ENCODE measurements around the gene ME2. TPM values are rescaled to one million over a fixed set of nuclear protein-coding genes. Genes with fewer than 3 reads are reported as not detected.
"Not testable (repeated sequence)": the region's sequence is repeated elsewhere in the genome, so short reads cannot be mapped to it uniquely, and the experiment has no call there.

Gene ME2
- total RNA-seq, 4 donors from 2014 or later = 11.8 to 60.8 (median 48.1) TPM

DNA sequence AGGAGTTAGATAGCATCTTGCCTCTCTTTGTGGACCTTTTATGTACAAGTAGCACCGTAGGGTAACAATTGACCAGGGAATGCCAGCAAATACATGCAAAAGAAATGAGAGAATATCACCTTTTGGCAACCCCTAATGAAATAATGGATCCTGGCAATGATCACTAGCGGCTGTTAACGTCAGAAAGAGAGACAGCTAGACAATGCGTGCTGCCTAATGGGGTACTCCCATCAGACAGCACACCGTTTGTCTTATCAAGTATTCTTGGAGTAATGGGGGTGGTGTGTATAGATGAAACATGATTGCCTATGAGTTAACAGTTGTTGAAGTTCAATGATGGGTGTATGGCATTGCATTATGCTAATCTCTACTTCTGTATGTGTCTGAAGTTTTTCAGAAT is 90.5 kb downstream of the ME2 start:
- Histone ChIP-seq H3K36me3 (no peaks in the 10 kb centered on the region), H3K27me3 (no peaks in the 10 kb centered on the region), H3K27ac (no peak overlapping the region), H3K4me1 (peaks cover 0 to 10% of the 10 kb centered on the region in 2 donors), H3K9me3 (no peaks in the 10 kb centered on the region), H3K4me3 (no peak overlapping the region)
- no peak for DNase-seq
- intact Hi-C loops (cut with DNase I; ENCODE audit: low total_unique reads) = no loop called here
- TF ChIP-seq, protein P1, sequence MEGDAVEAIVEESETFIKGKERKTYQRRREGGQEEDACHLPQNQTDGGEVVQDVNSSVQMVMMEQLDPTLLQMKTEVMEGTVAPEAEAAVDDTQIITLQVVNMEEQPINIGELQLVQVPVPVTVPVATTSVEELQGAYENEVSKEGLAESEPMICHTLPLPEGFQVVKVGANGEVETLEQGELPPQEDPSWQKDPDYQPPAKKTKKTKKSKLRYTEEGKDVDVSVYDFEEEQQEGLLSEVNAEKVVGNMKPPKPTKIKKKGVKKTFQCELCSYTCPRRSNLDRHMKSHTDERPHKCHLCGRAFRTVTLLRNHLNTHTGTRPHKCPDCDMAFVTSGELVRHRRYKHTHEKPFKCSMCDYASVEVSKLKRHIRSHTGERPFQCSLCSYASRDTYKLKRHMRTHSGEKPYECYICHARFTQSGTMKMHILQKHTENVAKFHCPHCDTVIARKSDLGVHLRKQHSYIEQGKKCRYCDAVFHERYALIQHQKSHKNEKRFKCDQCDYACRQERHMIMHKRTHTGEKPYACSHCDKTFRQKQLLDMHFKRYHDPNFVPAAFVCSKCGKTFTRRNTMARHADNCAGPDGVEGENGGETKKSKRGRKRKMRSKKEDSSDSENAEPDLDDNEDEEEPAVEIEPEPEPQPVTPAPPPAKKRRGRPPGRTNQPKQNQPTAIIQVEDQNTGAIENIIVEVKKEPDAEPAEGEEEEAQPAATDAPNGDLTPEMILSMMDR (IDR thresholded peaks at IDR 0.05) = no peak
- TF ChIP-seq POLR2A (IDR thresholded peaks at IDR 0.05) = no peak

DNA sequence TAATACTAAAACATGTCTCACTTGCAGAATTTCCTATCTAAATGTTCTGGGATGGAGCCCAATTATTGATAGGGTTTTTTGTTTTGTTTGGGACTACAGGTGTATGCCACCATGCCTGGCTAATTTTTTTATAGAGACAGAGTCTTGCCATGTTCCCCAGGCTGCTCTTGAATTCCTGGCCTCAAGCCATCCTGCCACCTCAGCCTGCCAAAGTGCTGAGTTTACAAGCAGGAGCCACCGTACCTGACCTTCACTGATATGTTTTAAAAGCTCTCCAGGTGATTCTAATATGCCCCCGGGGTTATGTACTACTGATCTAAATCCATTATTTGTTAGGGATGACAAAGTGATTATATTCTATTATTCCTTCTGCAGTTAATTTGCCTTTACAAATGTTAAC is 91.1 kb downstream of the ME2 start:
- no peak for DNase-seq
- Histone ChIP-seq H3K36me3 (no peaks in the 10 kb centered on the region), H3K27ac (no peak overlapping the region), H3K27me3 (no peaks in the 10 kb centered on the region), H3K4me1 (peaks cover 0 to 10% of the 10 kb centered on the region in 2 donors), H3K4me3 (no peak overlapping the region), H3K9me3 (no peaks in the 10 kb centered on the region)
- intact Hi-C loops (cut with DNase I; ENCODE audit: low total_unique reads) = no loop called here
- TF ChIP-seq, protein P1 (IDR thresholded peaks at IDR 0.05) = no peak
- no peak for TF ChIP-seq POLR2A (IDR thresholded peaks at IDR 0.05)

DNA sequence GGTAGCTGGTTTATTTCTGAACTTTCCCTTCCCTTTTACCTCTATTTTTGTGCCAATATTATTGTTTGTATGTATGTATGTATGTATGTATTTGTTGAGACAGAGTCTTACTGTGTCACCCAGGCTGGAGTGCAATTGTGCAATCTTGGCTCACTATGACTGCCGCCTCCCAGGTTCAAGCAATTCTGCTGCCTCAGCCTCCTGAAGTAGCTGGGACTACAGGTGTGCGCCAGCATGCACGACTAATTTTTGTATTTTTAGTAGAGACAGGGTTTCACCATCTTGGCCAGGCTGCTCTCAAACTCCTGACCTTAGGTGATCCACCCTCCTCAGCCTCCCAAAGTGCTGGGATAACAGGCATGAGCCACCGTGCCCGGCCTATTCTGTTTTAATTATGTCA is 93.5 kb downstream of the ME2 start:
- peaks cover 0 to 10% of the 10 kb centered on the region in 2 donors for H3K4me1 ChIP-seq
- H3K9me3 ChIP-seq; H3K36me3 ChIP-seq; intact Hi-C loops (cut with DNase I; ENCODE audit: low total_unique reads); H3K27me3 ChIP-seq; DNase-seq; H3K27ac ChIP-seq; H3K4me3 ChIP-seq: not testable (repeated sequence)

DNA sequence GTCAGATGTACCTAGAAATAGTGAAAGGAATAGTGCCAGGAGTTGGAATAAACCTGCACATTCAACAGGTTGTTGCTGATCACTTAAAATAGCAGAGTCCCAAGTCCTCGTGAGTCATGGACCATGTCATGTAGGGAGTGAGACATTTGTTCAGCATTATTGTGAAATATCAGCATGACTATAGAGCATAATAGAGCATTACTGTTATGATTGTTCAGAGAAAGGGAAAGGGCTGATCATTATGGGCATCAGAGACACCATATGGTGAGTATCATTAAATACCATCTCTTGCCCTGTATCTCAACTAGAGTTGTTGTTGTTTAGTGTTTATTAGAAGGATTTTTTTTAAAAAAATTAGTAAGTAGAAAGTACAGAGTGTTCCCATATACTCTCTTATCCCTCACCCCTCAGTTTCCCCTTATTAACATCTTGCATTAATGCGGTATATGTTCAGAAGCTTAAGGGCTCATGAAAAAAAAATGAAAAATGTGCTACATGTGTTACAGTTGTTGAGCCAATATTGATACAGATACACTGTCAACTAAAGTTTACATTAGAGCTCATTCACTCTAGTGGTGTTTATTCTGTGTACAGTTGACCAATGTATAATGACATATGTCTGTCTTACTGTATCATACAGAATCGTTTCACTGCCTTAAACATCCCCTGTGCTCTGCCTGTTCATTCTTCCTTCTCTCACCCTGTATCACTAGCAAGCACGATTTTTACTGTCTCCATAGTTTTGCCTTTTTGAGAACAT is 94.6 kb downstream of the ME2 start:
- intact Hi-C loops (cut with DNase I; ENCODE audit: low total_unique reads) = no loop called here
- H3K27me3 ChIP-seq = no peaks in the 10 kb centered on the region

DNA sequence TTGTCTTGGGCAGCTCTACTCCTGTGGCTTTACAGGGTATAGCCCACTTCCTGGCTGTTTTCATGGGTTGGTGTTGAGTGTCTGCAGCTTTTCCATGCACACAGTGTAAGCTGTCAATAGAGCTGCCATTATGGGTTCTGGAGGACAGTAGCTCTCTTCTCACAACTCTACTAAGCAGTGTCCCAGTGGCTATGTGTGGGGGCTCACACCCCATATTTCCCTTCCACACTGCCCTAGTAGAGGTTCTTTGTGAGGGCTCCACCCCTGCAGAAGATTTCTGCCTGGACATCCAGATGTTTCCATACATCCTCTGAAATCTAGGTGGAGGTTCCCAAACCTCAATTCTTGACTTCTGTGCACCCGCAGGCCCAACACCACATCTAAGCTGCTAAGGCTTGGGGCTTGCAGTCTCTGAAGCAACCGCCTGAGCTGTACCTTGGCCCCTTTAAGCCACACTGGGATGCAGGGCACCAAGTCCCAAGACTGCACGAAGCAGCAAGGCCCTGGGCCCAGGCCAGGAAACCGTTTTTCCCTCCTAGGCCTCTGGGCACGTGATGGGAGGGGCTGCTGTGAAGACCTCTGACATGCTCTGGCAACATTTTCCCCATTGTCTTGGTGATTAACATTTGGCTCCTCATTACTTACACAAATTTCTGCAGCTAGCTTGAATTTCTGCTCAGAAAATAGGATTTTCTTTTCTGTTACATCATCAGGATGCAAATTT is 98.3 kb downstream of the ME2 start:
- no peak overlapping the region for H3K27ac ChIP-seq
- H3K27me3 ChIP-seq = no peaks in the 10 kb centered on the region
- no peaks in the 10 kb centered on the region for H3K9me3 ChIP-seq
- no peaks in the 10 kb centered on the region for H3K4me1 ChIP-seq
- H3K36me3 ChIP-seq = no peaks in the 10 kb centered on the region
- DNase-seq = no peak
- intact Hi-C loops (cut with DNase I; ENCODE audit: low total_unique reads) = no loop called here
- TF ChIP-seq POLR2A (IDR thresholded peaks at IDR 0.05) = no peak
- TF ChIP-seq, protein P1 (IDR thresholded peaks at IDR 0.05) = no peak
- no peak overlapping the region for H3K4me3 ChIP-seq

More for the DNA sequence above, 94.6 kb downstream of the ME2 start:
- Histone ChIP-seq H3K9me3 (no peaks in the 10 kb centered on the region), H3K4me1 (peaks cover 0 to 10% of the 10 kb centered on the region in 2 donors), H3K4me3 (no peak overlapping the region), H3K27ac (no peak overlapping the region), H3K36me3 (no peaks in the 10 kb centered on the region)
- TF ChIP-seq, protein P1 (IDR thresholded peaks at IDR 0.05) = no peak
- TF ChIP-seq POLR2A (IDR thresholded peaks at IDR 0.05) = no peak
- DNase-seq = no peak

Data from uterus (tissue), 4 donors.